Tibial nerve (tissue), 4 donors: ENCODE data around the gene B4GALT5. TPM values are rescaled to one million over a fixed set of nuclear protein-coding genes. Genes with fewer than 3 reads are reported as not detected.

ENCODE experiments used
- DNase-seq, 2 donors: peaks; one replicate each; pipeline ENCODE4 v3.0.0-alpha.2; 2019; ENCODE audit warnings: low spot score in 2 of 2
- H3K27ac ChIP-seq, 4 donors: fragments of 200-600 bp; sonication (generic) in 3 of 4; one replicate each; pipeline ENCODE4 v1.5.1; 2017 to 2019; ENCODE audit warnings: mild to moderate bottlenecking in 1 of 4
- H3K27me3 ChIP-seq, 2 donors: fragments of 200-600 bp; sonication (generic) in 1 of 2; one replicate each; pipeline versions ENCODE4 v1.5.1 to v1.6.0; 2017 to 2019
- H3K36me3 ChIP-seq, 3 donors: fragments of 200-600 bp; sonication (generic); one replicate each; pipeline ENCODE4 v1.5.1; 2018 to 2019
- H3K4me1 ChIP-seq, 4 donors: fragments of 200-600 bp; sonication (generic) in 3 of 4; one replicate each; pipeline ENCODE4 v1.5.1; 2017 to 2019
- H3K4me3 ChIP-seq, 4 donors: fragments of 200-600 bp; sonication (generic) in 3 of 4; one replicate each; pipeline ENCODE4 v1.5.1; 2017 to 2019; ENCODE audit warnings: mild to moderate bottlenecking in 1 of 4, moderate library complexity in 1 of 4
- H3K9me3 ChIP-seq, 4 donors: fragments of 200-600 bp; sonication (generic) in 3 of 4; one replicate each; pipeline ENCODE4 v1.5.1; 2017 to 2019
- EP300 ChIP-seq, 2 donors: sonication (generic); formaldehyde crosslinking; IDR thresholded peaks; one replicate each; pipeline ENCODE4 v1.6.1; 2017; ENCODE audit warnings: antibody characterized with exemption in 2 of 2, mild to moderate bottlenecking in 1 of 2
- POLR2A ChIP-seq, 2 donors: fragments of 450-650 bp; IDR thresholded peaks; one replicate each; pipeline ENCODE4 v1.6.1; 2017; ENCODE audit warnings: antibody characterized with exemption in 2 of 2, mild to moderate bottlenecking in 2 of 2, moderate library complexity in 2 of 2
- WGBS, 2 donors: methylation state at CpG; one replicate each; pipeline ENCODE4 v1.1.5; 2018; 5-methylcytosine and 5-hydroxymethylcytosine counted together
- total RNA-seq, 4 donors: library from RNA; depleted of rRNA; stranded (reverse); fragments of >200 nt; gene quantifications; one replicate each; pipeline ENCODE4 v1.1.0, GENCODE V29; 2016
- TF ChIP-seq, protein P1 (sequence below), 5 experiments: fragments of 200-600 bp in 3 of 5; fragments of 450-650 bp in 2 of 5; sonication (generic) in 3 of 5; IDR thresholded peaks; one replicate each; pipeline ENCODE4 v1.5.1; 2016 to 2019; ENCODE audit warnings: antibody characterized with exemption in 5 of 5, mild to moderate bottlenecking in 3 of 5, moderate library complexity in 2 of 5

The B4GALT5 gene
- total RNA-seq, 4 donors from 2014 or later: 13.6 to 25.2 (median 20.7) TPM

DNA sequence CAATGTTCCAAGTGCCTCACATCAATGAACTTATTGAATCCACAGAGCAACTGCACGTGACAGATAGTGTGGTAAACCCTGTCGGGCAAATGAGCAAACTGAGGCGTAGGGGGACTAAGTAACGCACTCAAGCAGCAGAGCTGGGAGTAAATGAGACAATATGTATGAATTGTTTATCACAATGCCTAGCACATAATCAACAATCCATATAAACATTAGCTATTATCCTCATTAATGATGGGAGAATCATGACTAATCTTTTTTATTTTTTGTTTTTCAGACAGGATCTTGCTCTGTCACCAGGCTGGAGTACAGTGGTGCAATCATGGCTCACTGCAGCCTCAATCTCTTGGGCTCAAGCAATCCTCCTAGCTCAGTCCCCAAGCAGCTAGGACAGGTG, 43.9 kb upstream of the B4GALT5 start:
- Histone ChIP-seq H3K4me1 (peaks cover 0 to 5% (median 0%) of the 10 kb centered on the region in 4 donors), H3K27ac (no peak overlapping the region), H3K36me3 (no peaks in the 10 kb centered on the region), H3K27me3 (no peaks in the 10 kb centered on the region), H3K4me3 (no peak overlapping the region), H3K9me3 (peaks cover 0 to 8% (median 0%) of the 10 kb centered on the region in 4 donors)
- TF ChIP-seq, protein P1, sequence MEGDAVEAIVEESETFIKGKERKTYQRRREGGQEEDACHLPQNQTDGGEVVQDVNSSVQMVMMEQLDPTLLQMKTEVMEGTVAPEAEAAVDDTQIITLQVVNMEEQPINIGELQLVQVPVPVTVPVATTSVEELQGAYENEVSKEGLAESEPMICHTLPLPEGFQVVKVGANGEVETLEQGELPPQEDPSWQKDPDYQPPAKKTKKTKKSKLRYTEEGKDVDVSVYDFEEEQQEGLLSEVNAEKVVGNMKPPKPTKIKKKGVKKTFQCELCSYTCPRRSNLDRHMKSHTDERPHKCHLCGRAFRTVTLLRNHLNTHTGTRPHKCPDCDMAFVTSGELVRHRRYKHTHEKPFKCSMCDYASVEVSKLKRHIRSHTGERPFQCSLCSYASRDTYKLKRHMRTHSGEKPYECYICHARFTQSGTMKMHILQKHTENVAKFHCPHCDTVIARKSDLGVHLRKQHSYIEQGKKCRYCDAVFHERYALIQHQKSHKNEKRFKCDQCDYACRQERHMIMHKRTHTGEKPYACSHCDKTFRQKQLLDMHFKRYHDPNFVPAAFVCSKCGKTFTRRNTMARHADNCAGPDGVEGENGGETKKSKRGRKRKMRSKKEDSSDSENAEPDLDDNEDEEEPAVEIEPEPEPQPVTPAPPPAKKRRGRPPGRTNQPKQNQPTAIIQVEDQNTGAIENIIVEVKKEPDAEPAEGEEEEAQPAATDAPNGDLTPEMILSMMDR (IDR thresholded peaks at IDR 0.05): no peak
- TF ChIP-seq POLR2A (IDR thresholded peaks at IDR 0.05) (no peak), EP300 (IDR thresholded peaks at IDR 0.05) (no peak)
- 51 to 62% methylated on average over 4 of the region's 4 CpGs for WGBS, 2 donors
- DNase-seq: no peak

DNA sequence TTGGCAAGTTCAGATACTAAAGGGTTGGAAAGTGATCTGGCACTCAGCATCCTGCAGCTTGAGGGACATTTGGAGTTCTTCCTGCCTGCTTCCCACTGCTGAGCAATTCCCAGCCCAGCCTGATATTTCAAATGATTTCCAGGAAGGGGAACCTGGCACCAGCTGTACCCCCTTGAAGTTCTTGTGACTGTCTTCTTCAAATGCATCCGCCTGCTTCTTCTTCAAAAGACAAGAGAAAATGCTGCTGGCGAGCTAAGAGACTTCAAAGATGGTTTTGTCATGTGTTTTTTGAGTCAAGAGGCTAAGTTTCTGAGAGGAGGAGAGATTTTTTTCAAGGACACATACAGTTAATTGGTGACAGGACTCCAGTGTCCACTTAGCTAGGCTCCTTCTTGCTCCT, 42.6 kb upstream of the B4GALT5 start:
- no peak for TF ChIP-seq POLR2A (IDR thresholded peaks at IDR 0.05)
- no peak for TF ChIP-seq EP300 (IDR thresholded peaks at IDR 0.05)
- TF ChIP-seq, protein P1 (IDR thresholded peaks at IDR 0.05): no peak
- H3K36me3 ChIP-seq: no peaks in the 10 kb centered on the region
- no peak overlapping the region for H3K4me3 ChIP-seq
- peaks cover 0 to 8% (median 0%) of the 10 kb centered on the region in 4 donors for H3K9me3 ChIP-seq
- H3K27ac ChIP-seq: no peak overlapping the region
- peaks cover 0 to 10% (median 1%) of the 10 kb centered on the region in 4 donors for H3K4me1 ChIP-seq
- no peak for DNase-seq
- 69 to 83% methylated on average over 2 of the region's 2 CpGs for WGBS, 2 donors
- no peaks in the 10 kb centered on the region for H3K27me3 ChIP-seq

DNA sequence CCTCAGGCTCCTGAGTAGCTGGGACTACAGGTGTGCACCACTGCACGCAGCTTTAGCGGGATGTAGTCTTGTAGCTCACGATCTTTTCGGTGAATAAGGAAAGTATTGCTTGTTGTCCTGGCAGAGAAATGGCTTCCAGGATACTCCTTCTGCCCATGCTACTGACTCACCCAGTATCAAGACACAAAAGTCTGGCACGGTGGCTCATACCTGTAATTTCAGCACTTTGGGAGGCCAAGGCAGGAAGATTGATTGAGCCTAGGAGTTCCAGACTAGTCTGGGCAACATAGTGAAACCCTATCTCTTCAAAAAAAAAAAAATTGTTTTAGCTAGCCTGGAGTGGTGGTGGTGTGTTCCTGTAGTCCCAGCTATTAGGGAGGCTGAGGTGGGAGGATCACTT, 40.9 kb upstream of the B4GALT5 start:
- Histone ChIP-seq H3K4me3 (no peak overlapping the region), H3K27me3 (no peaks in the 10 kb centered on the region), H3K36me3 (no peaks in the 10 kb centered on the region), H3K9me3 (peaks cover 0 to 8% (median 0%) of the 10 kb centered on the region in 4 donors), H3K27ac (no peak overlapping the region), H3K4me1 (peaks cover 0 to 27% (median 5%) of the 10 kb centered on the region in 4 donors)
- WGBS, 2 donors: 93 to 96% methylated on average over 5 of the region's 5 CpGs
- no peak for DNase-seq
- TF ChIP-seq, protein P1 (IDR thresholded peaks at IDR 0.05): no peak
- TF ChIP-seq EP300 (IDR thresholded peaks at IDR 0.05): no peak
- no peak for TF ChIP-seq POLR2A (IDR thresholded peaks at IDR 0.05)

DNA sequence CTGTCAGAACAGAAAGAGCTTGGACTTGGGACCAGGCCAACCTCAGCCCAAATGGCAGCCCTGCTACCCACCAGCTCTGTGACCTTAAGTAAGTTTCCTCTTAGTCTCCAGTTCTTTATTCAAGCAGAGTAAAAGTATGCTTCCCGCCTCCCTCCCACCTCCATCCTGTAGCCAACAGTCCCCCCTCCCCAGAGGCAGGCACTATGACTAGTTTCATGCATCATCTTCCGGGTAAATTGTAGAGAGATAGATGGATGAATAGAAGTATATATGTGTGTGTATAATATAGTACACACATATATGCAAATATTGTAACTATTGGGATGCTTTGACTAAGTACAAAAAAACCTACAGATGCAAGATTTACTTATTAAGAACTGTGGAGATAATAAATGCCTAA, 39.5 kb upstream of the B4GALT5 start:
- no peak for DNase-seq
- Histone ChIP-seq H3K4me3 (no peak overlapping the region), H3K4me1 (peaks cover 0 to 31% (median 7%) of the 10 kb centered on the region in 4 donors), H3K9me3 (peaks cover 0 to 8% (median 0%) of the 10 kb centered on the region in 4 donors), H3K27ac (no peak overlapping the region), H3K27me3 (no peaks in the 10 kb centered on the region), H3K36me3 (no peaks in the 10 kb centered on the region)
- 63 to 64% methylated on average over 2 of the region's 2 CpGs for WGBS, 2 donors
- TF ChIP-seq, protein P1 (IDR thresholded peaks at IDR 0.05): no peak
- TF ChIP-seq EP300 (IDR thresholded peaks at IDR 0.05) (no peak), POLR2A (IDR thresholded peaks at IDR 0.05) (no peak)

DNA sequence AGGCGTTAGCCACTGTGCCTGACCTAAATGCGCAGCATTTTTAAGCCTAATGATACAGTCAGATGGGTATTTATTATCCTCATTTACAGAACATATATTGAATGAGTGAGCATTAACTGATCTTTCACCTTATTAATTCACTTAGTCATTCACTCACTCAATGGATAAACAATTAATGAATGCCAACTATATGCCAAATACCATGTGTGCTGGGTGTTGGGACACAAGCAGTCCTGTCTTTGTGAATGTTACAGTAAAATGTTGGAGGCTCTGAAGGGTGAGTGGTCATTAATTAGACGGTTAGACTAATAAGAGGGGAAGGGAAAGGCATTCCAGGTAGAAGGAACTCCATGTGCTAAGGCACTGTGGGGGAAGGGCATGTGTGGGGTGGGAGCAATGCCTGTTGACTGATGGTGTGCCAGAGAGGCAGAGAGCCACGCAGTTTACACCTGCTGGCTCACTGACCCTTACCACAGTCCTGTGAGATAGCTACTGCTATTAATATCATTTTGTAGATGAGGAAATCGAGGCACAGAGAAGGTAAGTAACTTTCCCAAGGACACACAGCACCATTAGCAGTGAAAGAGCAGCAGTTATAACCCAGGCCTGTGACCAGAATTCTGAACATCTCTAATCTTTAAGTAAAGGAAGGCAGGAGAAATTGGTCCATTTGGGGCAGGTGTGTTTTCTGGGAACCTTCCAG, 38.7 kb upstream of the B4GALT5 start:
- Histone ChIP-seq H3K27me3 (no peaks in the 10 kb centered on the region), H3K4me1 (peaks cover 0 to 38% (median 15%) of the 10 kb centered on the region in 4 donors), H3K36me3 (no peaks in the 10 kb centered on the region), H3K9me3 (peaks cover 0 to under 1% (median 0%) of the 10 kb centered on the region in 4 donors), H3K4me3 (no peak overlapping the region), H3K27ac (no peak overlapping the region)
- no peak for DNase-seq
- TF ChIP-seq POLR2A (IDR thresholded peaks at IDR 0.05) (no peak), EP300 (IDR thresholded peaks at IDR 0.05) (no peak)
- TF ChIP-seq, protein P1 (IDR thresholded peaks at IDR 0.05): no peak
- WGBS, 2 donors: 73 to 77% methylated on average over 5 of the region's 5 CpGs
